ENCODE results near the gene ABR.
"Not testable (repeated sequence)": the region's sequence is repeated elsewhere in the genome, so short reads cannot be mapped to it uniquely, and the experiment has no call there.

The ABR gene

GRCh38 chr17:1147664-1148063 lies 32.1 kb downstream of the ABR start:
- no peak for DNase-seq (ENCODE audit: low read depth in 2 of 2)

- no peak for DNase-seq (ENCODE audit: low read depth in 2 of 2)
Observed at GRCh38 chr17:1146561-1147265, 33.1 kb downstream of the ABR start.

GRCh38 chr17:1145311-1145986 lies 34.3 kb downstream of the ABR start:
- DNase-seq (ENCODE audit: low read depth in 2 of 2): no peak

GRCh38 chr17:1144162-1144561 lies 35.6 kb downstream of the ABR start:
- DNase-seq (ENCODE audit: low read depth in 2 of 2): no peak

GRCh38 chr17:1143573-1143972 lies 36.2 kb downstream of the ABR start:
- DNase-seq (ENCODE audit: low read depth in 2 of 2): no peak

- no peak for DNase-seq (ENCODE audit: low read depth in 2 of 2)
Observed at GRCh38 chr17:1142561-1142971, 37.2 kb downstream of the ABR start.

GRCh38 chr17:1137465-1137894 lies 42.3 kb downstream of the ABR start:
- DNase-seq (ENCODE audit: low read depth in 2 of 2): no peak

GRCh38 chr17:1136748-1137147 lies 43.0 kb downstream of the ABR start:
- DNase-seq (ENCODE audit: low read depth in 2 of 2): no peak

GRCh38 chr17:1134634-1135324 lies 45.0 kb downstream of the ABR start:
- no peak for DNase-seq (ENCODE audit: low read depth in 2 of 2)

GRCh38 chr17:1130191-1130590 lies 49.6 kb downstream of the ABR start:
- no peak for DNase-seq (ENCODE audit: low read depth in 2 of 2)

GRCh38 chr17:1128463-1128862 lies 51.3 kb downstream of the ABR start:
- not testable (repeated sequence) for DNase-seq (ENCODE audit: low read depth in 2 of 2)

GRCh38 chr17:1126801-1127550 lies 52.8 kb downstream of the ABR start:
- no peak for DNase-seq (ENCODE audit: low read depth in 2 of 2)

- no peak for DNase-seq (ENCODE audit: low read depth in 2 of 2)
Observed at GRCh38 chr17:1126250-1126797, 53.5 kb downstream of the ABR start.

GRCh38 chr17:1125788-1126145 lies 54.0 kb downstream of the ABR start:
- DNase-seq (ENCODE audit: low read depth in 2 of 2): no peak

GRCh38 chr17:1124896-1125787 lies 54.6 kb downstream of the ABR start:
- DNase-seq (ENCODE audit: low read depth in 2 of 2): no peak

GRCh38 chr17:1123921-1124715 lies 55.7 kb downstream of the ABR start:
- DNase-seq (ENCODE audit: low read depth in 2 of 2): no peak

GRCh38 chr17:1123393-1123831 lies 56.4 kb downstream of the ABR start:
- DNase-seq (ENCODE audit: low read depth in 2 of 2): no peak

GRCh38 chr17:1122533-1123392 lies 57.0 kb downstream of the ABR start:
- peak; percentile 63 to 67 for DNase-seq (ENCODE audit: low read depth in 2 of 2)

GRCh38 chr17:1121442-1121817 lies 58.4 kb downstream of the ABR start:
- DNase-seq (ENCODE audit: low read depth in 2 of 2): not testable (repeated sequence)
